Hematopoietic multipotent progenitor cell treated with erythropoietin and hydrocortisone succinate and interleukin-3 and kit ligand, for 17 days (in vitro differentiated cells): ENCODE results near the gene LIMD2.
"Not testable (repeated sequence)": the region's sequence is repeated elsewhere in the genome, so short reads cannot be mapped to it uniquely, and the experiment has no call there.

Experiments used
- DNase-seq: peaks from one replicate; pipeline ENCODE4 v3.0.0-alpha.2; 2015; ENCODE audit warnings: low spot score

LIMD2 gene

GRCh38 chr17:63699638-63700527, at the start of gene LIMD2:
LIMD2 (minus strand) TSS chr17:63700125; CDS start chr17:63699298, 827 bp downstream.
- DNase-seq = no peak

- peak; percentile 99 for DNase-seq
Observed at GRCh38 chr17:63741408-63742173, 41.7 kb upstream of the LIMD2 start, which contains the start of gene STRADA. STRADA (minus strand) TSS chr17:63741799; CDS start chr17:63728369, 13,430 bp downstream.

GRCh38 chr17:63741143-63741407, 41.1 kb upstream of the LIMD2 start:
- no peak for DNase-seq

- peak; percentile 46 for DNase-seq
Observed at GRCh38 chr17:63740464-63741142, 40.7 kb upstream of the LIMD2 start.

GRCh38 chr17:63735691-63736090, 35.8 kb upstream of the LIMD2 start:
- DNase-seq = no peak

- DNase-seq = no peak
Observed at GRCh38 chr17:63722403-63722802, 22.5 kb upstream of the LIMD2 start.

- not testable (repeated sequence) for DNase-seq
Observed at GRCh38 chr17:63720194-63720593, 20.3 kb upstream of the LIMD2 start.

GRCh38 chr17:63718988-63719387, 19.1 kb upstream of the LIMD2 start:
- DNase-seq = no peak

- no peak for DNase-seq
Observed at GRCh38 chr17:63716426-63716825, 16.5 kb upstream of the LIMD2 start.

GRCh38 chr17:63714550-63715277, 14.8 kb upstream of the LIMD2 start:
- no peak for DNase-seq

- DNase-seq = no peak
Observed at GRCh38 chr17:63709110-63709509, 9.2 kb upstream of the LIMD2 start.

- DNase-seq = no peak
Observed at GRCh38 chr17:63707151-63707550, 7.2 kb upstream of the LIMD2 start.

- DNase-seq = no peak
Observed at GRCh38 chr17:63706336-63707082, 6.6 kb upstream of the LIMD2 start.

GRCh38 chr17:63705657-63706056, 5.7 kb upstream of the LIMD2 start:
- DNase-seq = no peak

GRCh38 chr17:63704836-63705235, 4.9 kb upstream of the LIMD2 start:
- DNase-seq = no peak

- no peak for DNase-seq
Observed at GRCh38 chr17:63704259-63704576, 4.3 kb upstream of the LIMD2 start.

GRCh38 chr17:63703556-63704258, 3.8 kb upstream of the LIMD2 start:
- no peak for DNase-seq

GRCh38 chr17:63703029-63703428, 3.1 kb upstream of the LIMD2 start:
- no peak for DNase-seq

- DNase-seq = no peak
Observed at GRCh38 chr17:63702721-63703015, 2.7 kb upstream of the LIMD2 start.

- DNase-seq = no peak
Observed at GRCh38 chr17:63701868-63702720, 2.2 kb upstream of the LIMD2 start.
